Measurements from ENCODE around the gene LRIT3. TPM values are rescaled to one million over a fixed set of nuclear protein-coding genes. Genes with fewer than 3 reads are reported as not detected.

Gene LRIT3
- total and polyA plus RNA-seq, 2 of the 4 experiments (the other 2 are of a cell fraction) = 0.02 TPM; not detected in 1

- Histone ChIP-seq H4K91ac (ENCODE audit: insufficient read depth, low read depth, low read length) (no peak overlapping the region), H3K79me1 (ENCODE audit: low read depth in 1 of 2, low read length in 2 of 2) (no peaks in the 10 kb centered on the region), H3K4me1 (ENCODE audit: control insufficient read depth, insufficient read depth, low read length) (no peaks in the 10 kb centered on the region), H2BK15ac (ENCODE audit: low read depth, low read length) (no peak overlapping the region), H4K8ac (ENCODE audit: low read depth in 2 of 2, low read length in 2 of 2) (no peak overlapping the region), H3K9ac (ENCODE audit: low read depth, low read length) (no peak overlapping the region), H2AK5ac (ENCODE audit: low read depth, low read length) (no peak overlapping the region), H3K27me3 (ENCODE audit: control insufficient read depth, insufficient read depth, low read length) (peaks cover 1% of the 10 kb centered on the region; the same call in 1 of the 2 replicates), H4K5ac (ENCODE audit: low read depth, low read length) (no peak overlapping the region), H3K9me3 (ENCODE audit: control insufficient read depth, insufficient read depth, low read length) (no peaks in the 10 kb centered on the region), H3K23ac (ENCODE audit: low read depth, low read length) (no peak overlapping the region), H3K4me2 (ENCODE audit: low read depth, low read length) (no peak overlapping the region), H3K27ac (ENCODE audit: insufficient read depth, low read length) (no peak overlapping the region), H2BK5ac (ENCODE audit: low read depth, low read length, poor library complexity, severe bottlenecking) (no peak overlapping the region), H2BK120ac (ENCODE audit: low read depth, low read length) (no peak overlapping the region), H3K14ac (replicated peaks; ENCODE audit: low read depth, low read length) (no peak overlapping the region), H2AFZ (replicated peaks; ENCODE audit: low read length, poor library complexity) (no peak overlapping the region), H3K4me3 (ENCODE audit: insufficient read depth, low read depth, low read length) (no peak overlapping the region), H3K36me3 (ENCODE audit: control insufficient read depth, insufficient read depth, low read length) (no peaks in the 10 kb centered on the region), H2AK9ac (replicated peaks; ENCODE audit: low read depth, low read length, poor library complexity) (no peak overlapping the region), H3K56ac (ENCODE audit: extremely low read depth, insufficient read depth, low read length) (no peak overlapping the region), H4K20me1 (ENCODE audit: insufficient read depth, low read length) (no peaks in the 10 kb centered on the region), H3K9me1 (ENCODE audit: insufficient read depth, low read length) (no peaks in the 10 kb centered on the region; the same call in 1 of the 2 replicates), H3K18ac (ENCODE audit: low read depth, low read length) (no peak overlapping the region), H3K4ac (ENCODE audit: low read depth, low read length) (no peak overlapping the region), H2BK20ac (ENCODE audit: low read depth, low read length) (no peak overlapping the region)
- ATAC-seq (ENCODE audit: low read depth) (no peak), DNase-seq (no peak)
- POLR2A ChIA-PET (ENCODE audit: unreplicated experiment) = no interaction called here
- CTCF ChIA-PET = no interaction called here
- dilution Hi-C loops (cut with HindIII; ENCODE audit: low sequenced_read_pairs, unreplicated experiment) = no loop called here
- no peak for TF ChIP-seq USF2 (IDR thresholded peaks at IDR 0.05; ENCODE audit: low read depth, low read length)
- TF ChIP-seq CTCF (conservative IDR thresholded peaks at IDR 0.05; ENCODE audit: low read depth, low read length) = no peak
- no peak for TF ChIP-seq SMC3 (IDR thresholded peaks at IDR 0.05; ENCODE audit: low read depth, low read length)
- TF ChIP-seq RCOR1 (IDR thresholded peaks at IDR 0.05; ENCODE audit: insufficient replicate concordance, low read length) = no peak
- TF ChIP-seq RFX5 (IDR thresholded peaks at IDR 0.05; ENCODE audit: low read depth, low read length) = no peak
- TF ChIP-seq RAD21 (IDR thresholded peaks at IDR 0.05; ENCODE audit: low read length) = no peak
- no peak for TF ChIP-seq MAFK (IDR thresholded peaks at IDR 0.05; ENCODE audit: low read depth, low read length)
- TF ChIP-seq BHLHE40 (IDR thresholded peaks at IDR 0.05; ENCODE audit: low read depth, low read length) = no peak
- no peak for TF ChIP-seq MAZ (IDR thresholded peaks at IDR 0.05; ENCODE audit: borderline replicate concordance, low read depth, low read length)
- no peak for TF ChIP-seq FOS (IDR thresholded peaks at IDR 0.05; ENCODE audit: low read depth, low read length)
- TF ChIP-seq NFE2L2 (IDR thresholded peaks at IDR 0.05; ENCODE audit: low read depth, low read length) = no peak
- no peak for TF ChIP-seq CEBPB (IDR thresholded peaks at IDR 0.05; ENCODE audit: low read depth, low read length)
- no peak for TF ChIP-seq MXI1 (IDR thresholded peaks at IDR 0.05; ENCODE audit: borderline replicate concordance, low read depth, low read length)
- no peak for TF ChIP-seq ELK1 (IDR thresholded peaks at IDR 0.05; ENCODE audit: borderline replicate concordance, low read depth, low read length)
- TF ChIP-seq CHD1 (IDR thresholded peaks at IDR 0.05; ENCODE audit: low read depth, low read length) = no peak
- TF ChIP-seq POLR2A (IDR thresholded peaks at IDR 0.05; ENCODE audit: low read depth, low read length) = no peak
- no TSS peak for BruUV-seq (replicated peaks)
- WGBS, 2 experiments (ENCODE audit: extremely low coverage in 2 of 2, insufficient read length in 1 of 2) = 40% methylated on average over 1 of the region's 3 CpGs; no CpG with 5 or more reads in 1 of the 2 experiments
- intact Hi-C loops (cut with micrococcal nuclease) = no loop called here
- in situ Hi-C loops (cut with MboI; ENCODE audit: low sequenced_read_pairs) = no loop called here
Observed at GRCh38 chr4:109914322-109914721, 66.4 kb downstream of the LRIT3 start.
